HUES64 (cell line): Measurements from ENCODE around the gene UTY.

ENCODE experiments used
- H3K27ac ChIP-seq: 2 replicates; pipeline ENCODE4 v1.7.0; 2013; ENCODE audit warnings: low read depth, low read length, inconsistent platforms
- H3K27me3 ChIP-seq: 2 replicates; pipeline ENCODE4 v1.6.1; 2013; ENCODE audit warnings: mild to moderate bottlenecking, low read length; ENCODE audit not compliant: insufficient read depth
- H3K36me3 ChIP-seq: 2 replicates; pipeline ENCODE4 v1.6.1; 2013; ENCODE audit warnings: mild to moderate bottlenecking, low read length; ENCODE audit not compliant: insufficient read depth
- H3K4me1 ChIP-seq: 2 replicates; pipeline ENCODE4 v1.6.1; 2013; ENCODE audit warnings: mild to moderate bottlenecking, low read length, moderate library complexity; ENCODE audit not compliant: insufficient read depth
- H3K4me3 ChIP-seq: 2 replicates; pipeline ENCODE4 v1.5.1; 2013; ENCODE audit warnings: mild to moderate bottlenecking, low read length, moderate library complexity
- H3K9ac ChIP-seq: 2 replicates; pipeline ENCODE4 v1.6.1; 2013; ENCODE audit warnings: mild to moderate bottlenecking, low read depth, low read length
- H3K9me3 ChIP-seq: 2 replicates; pipeline ENCODE4 v1.6.1; 2013; ENCODE audit warnings: low read depth, low read length; ENCODE audit not compliant: insufficient read depth
- WGBS: fragments of 150-250, 120-280 bp; methylation state at CpG from one replicate; pipeline ENCODE4 v1.1.7; 2013; ENCODE audit warnings: missing lambda C conversion rate; 5-methylcytosine and 5-hydroxymethylcytosine counted together

The UTY gene

GRCh38 chrY:13398876-13399275 is 81.0 kb downstream of the UTY start:
- Histone ChIP-seq H3K9ac (no peak overlapping the region), H3K4me3 (no peak overlapping the region), H3K36me3 (peaks cover 8% of the 10 kb centered on the region; the same call in 1 of the 2 replicates), H3K9me3 (no peaks in the 10 kb centered on the region), H3K27ac (no peak overlapping the region), H3K4me1 (no peaks in the 10 kb centered on the region), H3K27me3 (no peaks in the 10 kb centered on the region)
- WGBS = 80% methylated on average over 1 of the region's 2 CpGs

- no peak overlapping the region for H3K27ac ChIP-seq
- H3K4me1 ChIP-seq = 0 out of 2 replicates have a peak, but pooled peaks cover 5% of the 10 kb centered on the region
- H3K4me3 ChIP-seq = no peak overlapping the region
- H3K9ac ChIP-seq = no peak overlapping the region
- no peaks in the 10 kb centered on the region for H3K36me3 ChIP-seq
- 86% methylated on average over 7 of the region's 7 CpGs for WGBS
- no peaks in the 10 kb centered on the region for H3K9me3 ChIP-seq
- H3K27me3 ChIP-seq = no peaks in the 10 kb centered on the region
These were observed 98.6 kb downstream of the UTY start for GRCh38 chrY:13381110-13381683.

- Histone ChIP-seq H3K4me1 (no peaks in the 10 kb centered on the region), H3K4me3 (no peak overlapping the region), H3K9ac (no peak overlapping the region), H3K27ac (no peak overlapping the region), H3K27me3 (no peaks in the 10 kb centered on the region), H3K9me3 (no peaks in the 10 kb centered on the region), H3K36me3 (peaks cover 8% of the 10 kb centered on the region)
- WGBS = 99% methylated on average over 3 of the region's 6 CpGs
These were observed 108.7 kb downstream of the UTY start for GRCh38 chrY:13370868-13371800.

- H3K9ac ChIP-seq = no peak overlapping the region
- H3K27me3 ChIP-seq = no peaks in the 10 kb centered on the region
- no peak overlapping the region for H3K27ac ChIP-seq
- H3K36me3 ChIP-seq = peaks cover 9% of the 10 kb centered on the region
- H3K9me3 ChIP-seq = no peaks in the 10 kb centered on the region
- no peaks in the 10 kb centered on the region for H3K4me1 ChIP-seq
- no peak overlapping the region for H3K4me3 ChIP-seq
These were observed 109.6 kb downstream of the UTY start for GRCh38 chrY:13370245-13370644.

- no peaks in the 10 kb centered on the region for H3K27me3 ChIP-seq
- 100% methylated on average over 4 of the region's 4 CpGs for WGBS
- H3K4me1 ChIP-seq = no peaks in the 10 kb centered on the region
- no peak overlapping the region for H3K9ac ChIP-seq
- H3K27ac ChIP-seq = no peak overlapping the region
- H3K36me3 ChIP-seq = peaks cover 9% of the 10 kb centered on the region
- H3K9me3 ChIP-seq = no peaks in the 10 kb centered on the region
- H3K4me3 ChIP-seq = no peak overlapping the region
These were observed 111.4 kb downstream of the UTY start for GRCh38 chrY:13368513-13368845.

- Histone ChIP-seq H3K36me3 (peaks cover 18% of the 10 kb centered on the region), H3K27ac (no peak overlapping the region), H3K9me3 (no peaks in the 10 kb centered on the region), H3K4me3 (no peak overlapping the region), H3K9ac (no peak overlapping the region), H3K4me1 (peaks cover 12% of the 10 kb centered on the region), H3K27me3 (no peaks in the 10 kb centered on the region)
- 100% methylated on average over 2 of the region's 2 CpGs for WGBS
These were observed 116.2 kb downstream of the UTY start for GRCh38 chrY:13363641-13364040.

GRCh38 chrY:13362662-13363061 is 117.2 kb downstream of the UTY start:
- H3K27ac ChIP-seq = no peak overlapping the region
- 100% methylated on average over 2 of the region's 2 CpGs for WGBS
- peaks cover 12% of the 10 kb centered on the region for H3K4me1 ChIP-seq
- H3K27me3 ChIP-seq = no peaks in the 10 kb centered on the region
- H3K9ac ChIP-seq = no peak overlapping the region
- H3K9me3 ChIP-seq = no peaks in the 10 kb centered on the region
- H3K36me3 ChIP-seq = peaks cover 26% of the 10 kb centered on the region
- H3K4me3 ChIP-seq = no peak overlapping the region

GRCh38 chrY:13361656-13362636 is 117.9 kb downstream of the UTY start:
- Histone ChIP-seq H3K27ac (no peak overlapping the region), H3K4me1 (peaks cover 12% of the 10 kb centered on the region), H3K4me3 (no peak overlapping the region), H3K27me3 (no peaks in the 10 kb centered on the region), H3K36me3 (peaks cover 33% of the 10 kb centered on the region), H3K9ac (no peak overlapping the region), H3K9me3 (no peaks in the 10 kb centered on the region)
- WGBS = 95% methylated on average over 1 of the region's 2 CpGs

- Histone ChIP-seq H3K36me3 (peaks cover 66% of the 10 kb centered on the region), H3K9ac (no peak overlapping the region), H3K9me3 (no peaks in the 10 kb centered on the region)
These were observed 128.4 kb downstream of the UTY start for GRCh38 chrY:13351443-13351842.

GRCh38 chrY:13347106-13347505 is 132.7 kb downstream of the UTY start:
- Histone ChIP-seq H3K4me3 (no peak overlapping the region), H3K36me3 (peaks cover 39% of the 10 kb centered on the region), H3K9ac (no peak overlapping the region), H3K27me3 (no peaks in the 10 kb centered on the region), H3K9me3 (no peaks in the 10 kb centered on the region), H3K4me1 (no peaks in the 10 kb centered on the region), H3K27ac (no peak overlapping the region)
- WGBS = 96% methylated on average over 5 of the region's 5 CpGs

More at GRCh38 chrY:13351443-13351842, 128.4 kb downstream of the UTY start:
- no peak overlapping the region for H3K4me3 ChIP-seq
- H3K4me1 ChIP-seq = no peaks in the 10 kb centered on the region
- H3K27me3 ChIP-seq = no peaks in the 10 kb centered on the region
- H3K27ac ChIP-seq = no peak overlapping the region
- 100% methylated on average over 3 of the region's 4 CpGs for WGBS

- WGBS = 100% methylated on average over 3 of the region's 3 CpGs
- Histone ChIP-seq H3K4me3 (no peak overlapping the region), H3K36me3 (peaks cover 43% of the 10 kb centered on the region), H3K9ac (no peak overlapping the region), H3K9me3 (no peaks in the 10 kb centered on the region), H3K27me3 (no peaks in the 10 kb centered on the region), H3K4me1 (no peaks in the 10 kb centered on the region), H3K27ac (no peak overlapping the region)
These were observed 134.3 kb downstream of the UTY start for GRCh38 chrY:13345549-13345948.
